Epithelial cell of esophagus (primary cell): ENCODE measurements around the gene PROB1.
"Not testable (repeated sequence)": the region's sequence is repeated elsewhere in the genome, so short reads cannot be mapped to it uniquely, and the experiment has no call there.

Experiments
- DNase-seq: peaks from one replicate; pipeline ENCODE4 v3.0.0; 2010; ENCODE audit warnings: low read depth
- H3K4me3 ChIP-seq: 2 replicates; pipeline ENCODE4 v1.5.1; 2011; ENCODE audit warnings: mild to moderate bottlenecking, low read length, control low read depth
- TF ChIP-seq, protein P1 (sequence below): IDR thresholded peaks from 2 replicates; pipeline ENCODE4 v1.5.1; 2011; ENCODE audit warnings: low read depth, mild to moderate bottlenecking, low read length, control low read depth, inconsistent platforms; ENCODE audit not compliant: insufficient read depth; ENCODE audit errors: missing control alignments

PROB1 gene

DNA sequence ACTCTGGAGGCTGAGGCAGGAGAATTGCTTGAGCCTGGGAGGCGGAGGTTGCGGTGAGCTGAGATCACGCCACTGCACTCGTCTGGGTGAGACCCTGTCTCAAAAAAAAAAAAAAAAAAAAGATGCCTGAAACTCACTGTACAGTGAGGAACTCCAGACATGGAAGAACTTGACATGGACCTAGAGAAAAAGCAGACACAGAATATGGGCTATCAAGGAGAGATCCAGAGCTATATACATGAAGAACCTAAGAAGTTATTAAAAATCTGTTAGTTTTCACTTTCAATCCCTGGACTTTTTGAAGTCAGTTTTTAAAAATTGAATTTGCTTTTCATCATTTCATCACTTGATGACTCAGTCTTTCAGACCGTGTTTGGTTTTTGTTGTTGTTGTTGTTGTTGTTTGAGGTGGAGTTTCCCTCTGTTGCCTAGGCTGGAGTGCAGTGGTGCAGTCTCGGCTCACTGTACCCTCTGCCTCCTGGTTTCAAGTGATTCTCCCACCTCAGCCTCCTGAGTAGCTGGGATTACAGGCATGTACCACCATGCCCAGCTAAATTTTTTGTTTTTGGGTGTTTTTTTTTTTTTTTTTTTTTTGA is 33.0 kb downstream of the PROB1 start:
- no peak overlapping the region for H3K4me3 ChIP-seq
- no peak for DNase-seq
- TF ChIP-seq, protein P1, sequence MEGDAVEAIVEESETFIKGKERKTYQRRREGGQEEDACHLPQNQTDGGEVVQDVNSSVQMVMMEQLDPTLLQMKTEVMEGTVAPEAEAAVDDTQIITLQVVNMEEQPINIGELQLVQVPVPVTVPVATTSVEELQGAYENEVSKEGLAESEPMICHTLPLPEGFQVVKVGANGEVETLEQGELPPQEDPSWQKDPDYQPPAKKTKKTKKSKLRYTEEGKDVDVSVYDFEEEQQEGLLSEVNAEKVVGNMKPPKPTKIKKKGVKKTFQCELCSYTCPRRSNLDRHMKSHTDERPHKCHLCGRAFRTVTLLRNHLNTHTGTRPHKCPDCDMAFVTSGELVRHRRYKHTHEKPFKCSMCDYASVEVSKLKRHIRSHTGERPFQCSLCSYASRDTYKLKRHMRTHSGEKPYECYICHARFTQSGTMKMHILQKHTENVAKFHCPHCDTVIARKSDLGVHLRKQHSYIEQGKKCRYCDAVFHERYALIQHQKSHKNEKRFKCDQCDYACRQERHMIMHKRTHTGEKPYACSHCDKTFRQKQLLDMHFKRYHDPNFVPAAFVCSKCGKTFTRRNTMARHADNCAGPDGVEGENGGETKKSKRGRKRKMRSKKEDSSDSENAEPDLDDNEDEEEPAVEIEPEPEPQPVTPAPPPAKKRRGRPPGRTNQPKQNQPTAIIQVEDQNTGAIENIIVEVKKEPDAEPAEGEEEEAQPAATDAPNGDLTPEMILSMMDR: no peak

DNA sequence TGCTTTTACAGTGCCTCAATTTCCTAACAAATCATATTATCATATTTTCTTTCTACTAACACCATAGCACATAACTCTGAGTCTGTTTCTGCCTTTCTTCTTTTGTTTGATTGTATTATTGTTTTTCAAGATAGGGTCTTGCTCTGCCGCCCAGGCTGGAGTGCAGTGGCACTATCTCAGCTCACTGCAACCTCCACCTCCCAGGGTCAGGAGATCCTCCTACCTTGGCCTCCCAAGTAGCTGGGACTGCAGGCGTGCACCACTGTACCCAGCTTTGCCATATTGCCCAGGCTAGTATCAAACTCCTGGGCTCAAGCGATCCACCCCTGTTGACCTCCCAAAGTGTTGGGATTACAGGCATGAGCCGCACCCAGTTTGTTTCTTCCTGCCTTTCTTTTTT is 34.5 kb downstream of the PROB1 start:
- TF ChIP-seq, protein P1: no peak
- H3K4me3 ChIP-seq: no peak overlapping the region
- no peak for DNase-seq

DNA sequence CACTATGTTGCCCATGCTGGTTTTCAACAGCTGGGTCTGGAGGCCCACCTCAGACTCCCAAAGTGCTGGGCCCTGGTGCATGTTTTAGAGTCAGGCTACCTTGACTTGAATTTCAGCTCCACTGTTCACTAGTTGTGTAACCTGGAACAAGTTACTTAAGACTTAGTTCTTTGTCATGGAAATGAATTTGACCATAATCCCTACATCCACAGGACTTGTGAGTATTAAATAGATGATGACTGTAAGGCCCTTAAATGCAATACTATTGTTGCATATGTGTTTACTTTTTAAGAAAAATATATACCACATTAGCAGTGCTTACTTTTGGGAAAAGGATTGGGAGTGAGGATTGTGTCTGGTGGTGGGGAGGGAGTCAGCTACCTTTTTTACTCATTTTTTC is 36.8 kb downstream of the PROB1 start:
- no peak overlapping the region for H3K4me3 ChIP-seq
- TF ChIP-seq, protein P1: no peak
- peak; percentile 40 for DNase-seq

DNA sequence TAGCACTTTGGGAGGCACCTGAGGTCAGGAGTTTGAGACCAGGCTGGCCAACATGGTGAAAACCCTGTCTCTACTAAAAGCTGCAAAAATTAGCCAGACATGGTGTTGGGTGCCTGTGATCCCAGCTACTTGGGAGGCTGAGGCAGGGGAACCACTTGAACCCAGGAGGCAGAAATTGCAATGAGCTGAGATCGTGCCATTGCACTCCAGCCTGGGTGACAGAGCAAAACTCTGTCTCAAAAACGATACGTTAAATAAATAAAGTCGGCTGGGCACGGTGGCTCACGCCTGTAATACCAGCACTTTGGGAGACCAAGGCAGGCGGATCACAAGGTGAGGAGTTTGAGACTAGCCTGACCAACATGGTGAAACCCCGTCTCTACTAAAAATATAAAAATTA is 39.0 kb downstream of the PROB1 start:
- DNase-seq, H3K4me3 ChIP-seq: not testable (repeated sequence)

DNA sequence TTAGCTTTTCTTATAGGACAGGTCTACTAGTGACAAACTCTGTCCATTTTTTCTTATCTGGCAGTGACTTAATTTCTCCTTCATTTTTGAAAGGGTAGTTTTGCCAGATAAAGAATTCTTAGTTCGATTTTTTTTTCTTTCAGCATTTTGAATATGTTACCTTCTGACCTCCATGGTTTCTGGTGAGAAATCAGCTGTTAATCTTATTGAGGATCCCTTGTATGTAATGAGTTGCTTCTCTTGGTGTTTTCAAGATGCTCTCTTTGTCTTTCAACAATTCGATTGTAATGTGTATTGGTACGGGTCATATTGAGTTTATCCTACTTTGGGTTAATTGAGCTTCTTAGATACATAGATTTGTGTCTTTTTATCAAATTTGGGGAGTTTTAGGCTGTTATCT is 40.7 kb downstream of the PROB1 start:
- TF ChIP-seq, protein P1: no peak
- DNase-seq: no peak
- H3K4me3 ChIP-seq: no peak overlapping the region

DNA sequence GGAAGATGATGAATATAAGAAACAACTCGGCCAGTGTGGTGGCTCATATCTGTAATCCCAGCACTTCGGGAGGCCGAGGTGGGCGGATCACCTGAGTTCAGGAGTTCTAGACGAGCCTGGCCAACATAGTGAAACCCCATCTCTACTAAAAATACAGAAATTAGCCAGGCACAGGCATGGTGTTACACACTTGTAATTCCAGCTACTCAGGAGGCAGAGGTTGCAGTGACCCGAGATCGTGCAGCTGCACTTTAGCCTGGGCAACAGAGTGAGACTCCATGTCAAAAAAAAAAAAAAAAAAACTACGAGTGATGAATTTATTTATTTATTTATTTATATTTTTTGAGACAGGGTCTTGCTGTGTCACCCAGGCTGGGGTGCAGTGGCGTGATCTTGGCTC is 47.0 kb downstream of the PROB1 start:
- H3K4me3 ChIP-seq, DNase-seq: not testable (repeated sequence)

DNA sequence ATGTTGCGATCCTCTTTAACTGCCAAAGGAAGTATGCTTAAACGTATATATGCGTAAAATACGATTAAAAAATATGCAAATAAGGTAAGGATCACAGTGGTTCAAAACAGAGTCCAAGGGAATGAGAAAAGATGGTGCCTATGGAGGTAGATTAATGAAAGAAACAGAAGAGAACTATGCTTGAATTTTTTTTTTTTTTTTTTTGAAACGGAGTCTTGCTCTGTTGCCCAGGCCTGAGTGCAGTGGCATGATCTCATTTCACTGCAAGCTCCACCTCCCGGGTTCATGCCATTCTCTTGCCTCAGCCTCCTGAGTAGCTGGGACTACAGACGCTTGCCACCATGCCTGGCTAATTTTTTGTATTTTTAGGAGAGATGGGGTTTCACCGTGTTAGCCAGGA is 49.5 kb downstream of the PROB1 start:
- not testable (repeated sequence) for DNase-seq, H3K4me3 ChIP-seq

DNA sequence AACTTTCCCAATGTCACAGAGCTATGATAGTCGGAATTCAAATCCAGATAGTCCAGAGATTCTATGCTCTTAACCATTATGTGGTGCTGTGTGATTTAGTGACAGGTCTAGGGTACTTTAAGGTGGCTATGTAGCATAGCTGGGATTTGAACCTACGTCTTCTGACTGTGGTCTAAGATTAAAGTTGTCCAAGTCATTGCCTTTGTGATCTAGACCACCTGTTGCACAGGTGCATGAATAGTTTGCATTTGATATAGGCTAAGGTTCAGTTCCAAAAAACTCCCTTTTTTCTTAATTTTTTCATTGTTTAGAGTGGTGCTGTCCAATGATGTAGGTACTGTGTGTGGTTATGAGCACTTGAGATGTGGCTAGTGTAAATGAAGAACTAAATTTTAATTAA is 50.7 kb downstream of the PROB1 start:
- H3K4me3 ChIP-seq: no peak overlapping the region
- TF ChIP-seq, protein P1: no peak
- DNase-seq: no peak

DNA sequence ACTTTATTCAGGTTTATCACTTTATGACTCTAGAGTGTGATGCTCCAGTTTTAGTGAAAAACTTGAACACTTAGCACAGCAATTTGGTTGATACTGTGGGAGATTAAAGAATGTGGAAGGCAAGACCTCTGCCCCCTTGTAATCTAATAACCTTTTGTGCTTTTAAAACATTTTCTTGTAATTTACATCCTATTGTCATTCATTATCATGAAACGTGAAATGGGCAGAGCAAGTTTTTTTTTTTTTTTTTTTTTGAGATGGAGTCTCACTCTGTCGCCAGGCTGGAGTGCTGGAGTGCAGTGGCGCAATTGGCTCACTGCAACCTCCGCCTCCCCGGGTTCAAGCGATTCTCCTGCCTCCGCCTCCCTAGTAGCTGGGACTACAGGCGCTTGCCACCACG is 51.4 kb downstream of the PROB1 start:
- DNase-seq: no peak
- H3K4me3 ChIP-seq: peak overlapping the region; percentile 99
- TF ChIP-seq, protein P1: no peak
